H1 (cell line): ENCODE measurements around the gene NXPH4. TPM values are rescaled to one million over a fixed set of nuclear protein-coding genes. Genes with fewer than 3 reads are reported as not detected.

Experiments used
- CBX5 ChIP-seq: fragments of 300-800, 300-1000 bp; sonication (generic); IDR thresholded peaks from 2 replicates; pipeline ENCODE4 v1.7.1; 2016; ENCODE audit warnings: antibody characterized with exemption, low read length, low read depth
- CBX8 ChIP-seq: fragments of 300-800, 300-1000 bp; sonication (generic); IDR thresholded peaks from 2 replicates; pipeline ENCODE4 v1.7.1; 2016; ENCODE audit warnings: low read depth, low read length, borderline replicate concordance
- CHD1 ChIP-seq: IDR thresholded peaks from 2 replicates; pipeline ENCODE4 v1.6.1; 2012; ENCODE audit warnings: low read depth, low read length, improper control_type of control experiment
- CTBP2 ChIP-seq: IDR thresholded peaks from 2 replicates; pipeline ENCODE4 v1.7.0; 2011; ENCODE audit warnings: borderline replicate concordance, mild to moderate bottlenecking, moderate library complexity, mixed read lengths, low read length; ENCODE audit not compliant: insufficient read depth, insufficient read length
- E2F6 ChIP-seq: IDR thresholded peaks from 2 replicates; pipeline ENCODE4 v1.6.1; 2012; ENCODE audit warnings: inconsistent platforms
- KDM4A ChIP-seq: IDR thresholded peaks from one replicate; pipeline ENCODE4 v1.7.1; 2012; ENCODE audit warnings: low read depth, mild to moderate bottlenecking, moderate library complexity, low read length, inconsistent platforms; ENCODE audit not compliant: severe bottlenecking
- POLR2A ChIP-seq, 2 experiments: IDR thresholded peaks; 1 replicate in 1 of 2; 2 replicates in 1 of 2; pipeline ENCODE4 v1.6.1; 2011; ENCODE audit warnings: low read depth in 2 of 2, low read length in 2 of 2, mild to moderate bottlenecking in 2 of 2; ENCODE audit errors: control extremely low read depth in 1 of 2
- ZNF274 ChIP-seq: IDR thresholded peaks from 2 replicates; pipeline ENCODE4 v1.7.0; 2012; ENCODE audit warnings: low read length, borderline replicate concordance; ENCODE audit errors: extremely low read depth
- polyA plus RNA-seq, 7 experiments: library from polyadenylated mRNA; depleted of rRNA in 3 of 7; stranded (reverse) in 5 of 7; unstranded in 2 of 7; fragments of >200 nt in 5 of 7; fragments of 200-250 nt in 2 of 7; gene quantifications; 1 replicate in 5 of 7; 2 replicates in 1 of 7; 4 replicates in 1 of 7; pipeline versions ENCODE4 v1.2.1 to v1.2.3, GENCODE V29; 2011 to 2013; ENCODE audit warnings: missing spikeins in 2 of 7, mixed read lengths in 2 of 7
- total RNA-seq: library from RNA; stranded (reverse); fragmentation: NEBNext Ultra II Directional; extraction: Animal tissue kit (Norgen Biotek cat#: 25700); gene quantifications from 2 replicates; pipeline ENCODE4 v1.2.1, GENCODE V29; 2021

NXPH4 gene
- total and polyA plus RNA-seq, 2 of the 8 experiments (the other 6 are each of a cell fraction or from before 2014, with no cell fraction given): 0.92 to 1.7 TPM

- no peak for TF ChIP-seq CTBP2
- TF ChIP-seq ZNF274: no peak
- no peak for TF ChIP-seq E2F6
- TF ChIP-seq CBX5: no peak
- no peak for TF ChIP-seq CBX8
- no peak for TF ChIP-seq KDM4A
- TF ChIP-seq CHD1: no peak
- no peak for TF ChIP-seq POLR2A (IDR thresholded peaks at IDR 0.05; ENCODE audit: control extremely low read depth in 1 of 2, low read depth in 2 of 2, low read length in 2 of 2)
These were observed 42.7 kb downstream of the NXPH4 start (continued) for GRCh38 chr12:57258977-57259970.
